SW480 (cell line): ENCODE results near the gene MYL6B.
"Not testable (repeated sequence)": the region's sequence is repeated elsewhere in the genome, so short reads cannot be mapped to it uniquely, and the experiment has no call there.

Experiments
- DNase-seq: peaks from one replicate; pipeline ENCODE4 v3.0.0-alpha.2; 2016; ENCODE audit warnings: low spot score

MYL6B gene

GRCh38 chr12:56153678-56154065 is 1.3 kb downstream of the MYL6B start:
- no peak for DNase-seq

GRCh38 chr12:56154246-56154771 is 1.9 kb downstream of the MYL6B start:
- no peak for DNase-seq

DNA sequence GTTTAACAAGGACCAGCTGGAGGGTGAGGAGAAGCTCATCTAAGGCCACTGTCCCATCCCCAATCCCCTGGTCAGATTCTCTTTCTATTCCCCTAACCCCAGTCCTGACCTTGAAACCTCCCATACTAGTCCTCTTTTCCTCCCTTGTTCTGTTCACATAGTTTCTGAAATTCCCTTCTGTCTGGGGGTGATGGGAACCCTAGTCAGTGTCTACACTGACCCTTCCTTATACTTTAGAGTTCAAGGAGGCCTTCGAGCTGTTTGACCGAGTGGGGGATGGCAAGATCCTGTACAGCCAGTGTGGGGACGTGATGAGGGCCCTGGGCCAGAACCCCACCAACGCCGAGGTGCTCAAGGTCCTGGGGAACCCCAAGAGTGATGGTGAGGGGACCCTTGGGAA is 2.4 kb downstream of the MYL6B start:
- DNase-seq: no peak

- DNase-seq: no peak
These were observed 3.0 kb downstream of the MYL6B start for GRCh38 chr12:56155256-56155845.

GRCh38 chr12:56156464-56157200 is 4.2 kb downstream of the MYL6B start:
- DNase-seq: not testable (repeated sequence)

DNA sequence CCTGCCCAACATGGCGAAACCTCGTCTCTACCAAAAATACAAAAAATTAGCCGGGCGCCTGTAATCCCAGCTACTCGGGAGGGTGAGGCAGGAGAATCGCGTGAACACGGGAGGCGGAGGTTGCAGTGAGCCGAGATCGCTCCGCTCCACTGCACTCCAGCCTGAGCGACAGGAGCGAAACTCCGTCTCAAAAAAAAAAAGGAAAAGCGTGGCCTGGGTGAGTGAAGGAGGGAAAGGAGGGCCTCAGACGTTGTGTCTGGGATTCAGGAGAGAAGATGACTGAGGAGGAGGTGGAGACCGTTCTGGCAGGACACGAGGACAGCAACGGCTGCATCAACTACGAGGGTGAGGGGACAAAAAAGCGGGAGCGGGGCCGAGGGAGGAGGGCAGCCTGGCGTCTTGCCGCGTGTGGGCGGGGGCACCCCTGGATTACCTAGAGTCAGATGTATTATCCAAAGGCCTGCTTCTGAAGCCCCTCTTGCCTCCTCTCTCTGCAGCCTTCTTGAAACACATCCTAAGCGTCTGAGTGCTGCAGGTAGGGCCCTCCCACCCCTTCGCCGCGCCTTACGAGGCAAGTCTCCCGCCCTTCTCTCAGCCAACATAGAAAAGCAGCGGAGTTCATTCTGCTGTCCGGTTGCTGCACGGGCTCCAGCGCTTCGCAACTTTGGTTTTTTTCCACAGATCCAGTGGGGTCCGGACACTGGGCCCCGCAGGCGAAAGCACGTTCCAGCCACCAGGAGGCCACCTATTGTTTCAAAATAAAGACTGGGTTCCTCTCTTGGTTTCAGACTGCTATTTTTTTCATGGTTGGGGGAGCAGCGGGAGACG is 5.0 kb downstream of the MYL6B start:
- peak; percentile 94 for DNase-seq

GRCh38 chr12:56158029-56158925 is 5.9 kb downstream of the MYL6B start, which contains the start of gene MYL6:
Gene MYL6 (plus strand): TSS chr12:56158359. CDS start chr12:56158402, 43 bp downstream.
- peak; percentile 99 for DNase-seq

DNA sequence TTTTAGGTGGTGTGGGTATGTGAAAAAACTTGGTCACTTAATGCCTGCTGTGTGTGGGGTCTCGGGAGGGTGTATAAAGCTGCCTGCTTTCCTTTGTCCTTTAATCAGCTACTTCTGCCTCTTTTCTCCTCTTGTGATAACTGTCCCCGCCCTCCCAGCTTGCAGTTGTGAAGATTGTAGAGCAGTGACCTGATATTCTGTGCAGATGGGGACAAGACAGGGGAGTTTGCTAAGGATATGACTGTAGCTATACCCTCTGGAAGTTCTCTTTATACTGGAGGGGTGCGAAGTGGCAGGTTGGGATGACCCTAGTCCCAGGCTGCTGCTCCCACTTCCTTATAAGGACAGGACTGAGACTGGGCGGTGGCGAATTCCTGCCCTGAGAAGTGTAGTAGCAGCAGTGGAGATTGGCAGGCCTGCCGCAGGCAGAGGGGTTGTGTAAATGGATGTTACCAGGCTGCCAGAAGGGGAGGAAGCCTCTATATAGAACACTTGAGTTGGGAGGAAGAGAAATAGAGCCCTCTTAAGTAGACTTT is 6.6 kb downstream of the MYL6B start:
- DNase-seq: peak; percentile 62

DNA sequence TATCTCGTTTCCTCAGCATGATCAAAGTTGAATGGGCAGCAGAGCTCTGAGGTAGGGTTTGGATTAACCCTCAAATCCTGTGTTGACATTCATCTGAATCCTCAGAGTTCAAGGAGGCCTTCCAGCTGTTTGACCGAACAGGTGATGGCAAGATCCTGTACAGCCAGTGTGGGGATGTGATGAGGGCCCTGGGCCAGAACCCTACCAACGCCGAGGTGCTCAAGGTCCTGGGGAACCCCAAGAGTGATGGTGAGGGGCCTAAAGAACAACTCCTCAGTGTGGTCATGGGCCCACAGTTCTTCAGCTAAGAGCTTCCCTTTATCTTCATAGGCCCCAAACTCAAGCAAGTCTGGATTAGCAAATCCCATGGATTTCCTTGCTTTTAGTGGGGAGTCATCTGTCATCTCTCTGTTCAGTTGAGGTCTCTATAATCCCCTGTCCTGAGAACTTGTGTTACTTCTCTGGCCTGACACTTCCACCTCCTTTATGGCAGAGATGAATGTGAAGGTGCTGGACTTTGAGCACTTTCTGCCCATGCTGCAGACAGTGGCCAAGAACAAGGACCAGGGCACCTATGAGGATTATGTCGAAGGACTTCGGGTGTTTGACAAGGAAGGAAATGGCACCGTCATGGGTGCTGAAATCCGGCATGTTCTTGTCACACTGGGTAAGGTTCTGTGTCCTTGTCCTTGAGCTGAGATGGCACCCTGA is 7.2 kb downstream of the MYL6B start:
- DNase-seq: no peak

DNA sequence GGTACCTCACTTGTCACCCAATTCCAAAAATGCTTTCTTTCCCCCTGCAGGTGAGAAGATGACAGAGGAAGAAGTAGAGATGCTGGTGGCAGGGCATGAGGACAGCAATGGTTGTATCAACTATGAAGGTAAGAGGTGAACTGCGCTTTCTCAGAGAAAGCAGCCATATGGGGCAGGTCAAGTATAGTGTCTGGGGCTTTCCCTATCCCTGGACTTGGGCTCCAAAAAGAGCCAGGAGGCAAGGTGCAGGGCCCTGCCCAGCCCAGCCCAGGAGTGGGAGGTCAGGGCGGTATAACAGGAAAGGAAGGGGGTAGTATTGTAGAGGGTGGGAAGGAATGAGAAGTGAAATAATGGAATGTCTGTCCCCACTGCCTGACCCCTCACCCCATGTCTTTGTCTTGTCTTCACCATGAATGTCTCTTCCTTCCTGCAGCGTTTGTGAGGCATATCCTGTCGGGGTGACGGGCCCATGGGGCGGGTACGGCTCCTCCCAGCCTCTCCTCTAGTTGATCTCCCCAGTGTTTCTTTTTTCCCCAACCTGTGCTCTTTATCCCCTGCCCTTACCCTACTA is 7.9 kb downstream of the MYL6B start:
- DNase-seq: no peak

- DNase-seq: no peak
These were observed 8.7 kb downstream of the MYL6B start for GRCh38 chr12:56160894-56161689.

DNA sequence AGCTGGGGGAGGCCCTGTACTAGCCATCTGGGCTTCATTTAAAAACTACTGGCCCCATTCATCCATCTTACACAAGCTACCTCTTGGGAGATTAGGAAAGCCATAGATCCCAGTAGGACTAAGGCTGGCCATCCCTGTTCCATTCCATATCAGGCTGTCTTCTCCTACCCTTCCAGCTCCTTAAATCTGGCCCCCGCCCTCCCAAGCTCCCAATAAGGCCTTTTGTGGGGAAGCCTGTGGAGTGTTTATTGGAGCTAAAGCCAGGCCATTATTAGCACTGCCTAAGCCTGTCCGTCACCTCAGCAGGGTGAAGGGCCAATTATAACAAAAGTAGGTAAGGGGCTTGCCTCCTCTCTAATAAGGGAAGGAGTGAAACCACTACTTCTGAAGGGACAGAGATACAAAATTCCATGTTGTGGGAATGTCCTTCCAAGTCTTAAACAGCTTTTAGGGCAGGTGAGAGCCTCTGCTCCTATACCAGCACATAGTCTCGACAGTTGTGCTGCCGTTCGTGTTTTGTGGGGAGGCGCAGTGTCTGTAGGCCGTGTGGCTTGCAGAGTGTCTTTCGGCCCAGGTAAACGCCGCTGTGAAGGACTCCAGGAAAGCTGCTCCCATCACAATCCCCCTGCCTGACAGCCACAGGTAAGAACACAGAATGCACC is 9.4 kb downstream of the MYL6B start:
- no peak for DNase-seq

DNA sequence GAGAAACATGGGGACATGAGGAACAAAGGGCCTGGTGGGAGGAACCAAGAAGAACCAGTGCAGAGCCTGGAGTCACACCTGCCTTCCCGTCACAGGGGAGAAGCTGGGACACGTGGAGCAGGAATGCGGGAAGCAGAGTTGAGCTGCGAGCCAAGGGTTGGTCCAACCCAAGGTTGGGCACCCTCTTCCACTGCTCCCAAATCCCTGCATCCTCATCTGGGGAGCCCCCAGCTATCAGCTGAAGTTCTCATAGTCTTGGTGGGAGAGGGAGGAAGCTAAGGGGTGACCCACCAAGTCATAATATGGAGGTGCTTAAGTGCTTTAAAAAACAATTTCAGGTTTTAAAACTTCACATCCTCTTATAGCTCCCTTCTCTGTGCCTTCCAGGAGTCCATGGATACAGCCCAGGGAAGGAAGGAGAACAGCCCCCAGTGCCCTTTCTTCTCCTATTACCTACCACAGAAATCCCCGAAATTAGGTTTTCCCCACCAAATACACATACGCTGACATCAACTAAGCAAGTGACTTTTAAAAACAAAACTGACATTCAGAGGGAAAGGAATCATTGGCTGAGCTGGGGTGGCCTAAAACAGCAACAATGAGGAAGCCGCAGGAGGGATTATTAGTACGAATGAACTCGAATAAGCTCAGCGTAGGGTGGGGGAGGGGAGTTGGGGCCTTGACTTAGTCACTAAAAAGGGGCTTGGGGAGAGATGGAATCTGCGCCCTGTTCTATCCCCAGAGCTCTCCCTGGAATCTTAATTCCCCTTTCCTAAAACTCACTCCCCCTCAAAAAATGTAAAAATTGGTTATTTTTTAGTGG is 10.3 kb downstream of the MYL6B start:
- DNase-seq: no peak

GRCh38 chr12:56163533-56164344 is 11.4 kb downstream of the MYL6B start:
- DNase-seq: no peak

GRCh38 chr12:56164345-56164729 is 11.9 kb downstream of the MYL6B start:
- DNase-seq: no peak

GRCh38 chr12:56165369-56165768 is 13.0 kb downstream of the MYL6B start:
- no peak for DNase-seq

DNA sequence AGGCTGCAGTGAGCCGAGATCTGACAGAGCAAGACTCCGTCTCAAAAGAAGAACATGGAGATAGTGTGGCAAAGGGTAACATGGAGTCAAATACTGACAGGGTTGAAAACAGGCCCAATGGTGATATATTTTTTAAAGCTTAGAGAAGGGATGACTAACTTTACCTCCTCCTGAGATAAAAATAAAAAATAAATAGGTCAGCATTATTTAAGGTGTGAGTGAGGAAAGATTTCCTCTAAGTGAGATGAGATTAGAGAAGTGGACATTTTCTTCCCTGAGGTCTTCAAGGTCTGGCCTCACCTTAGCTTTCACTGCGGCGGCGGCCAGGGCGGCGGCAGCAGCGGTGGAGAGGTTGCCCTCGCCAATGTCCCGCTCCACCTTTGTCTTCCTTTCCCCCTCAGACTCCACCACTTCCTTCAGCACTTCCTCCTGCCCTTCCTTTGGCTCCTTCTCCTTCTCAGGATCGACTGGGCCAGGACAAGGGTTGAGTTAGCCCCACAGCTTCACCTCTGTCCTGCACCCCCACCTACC is 16.9 kb downstream of the MYL6B start:
- no peak for DNase-seq
